ENCODE results near the gene HLCS.

DNA sequence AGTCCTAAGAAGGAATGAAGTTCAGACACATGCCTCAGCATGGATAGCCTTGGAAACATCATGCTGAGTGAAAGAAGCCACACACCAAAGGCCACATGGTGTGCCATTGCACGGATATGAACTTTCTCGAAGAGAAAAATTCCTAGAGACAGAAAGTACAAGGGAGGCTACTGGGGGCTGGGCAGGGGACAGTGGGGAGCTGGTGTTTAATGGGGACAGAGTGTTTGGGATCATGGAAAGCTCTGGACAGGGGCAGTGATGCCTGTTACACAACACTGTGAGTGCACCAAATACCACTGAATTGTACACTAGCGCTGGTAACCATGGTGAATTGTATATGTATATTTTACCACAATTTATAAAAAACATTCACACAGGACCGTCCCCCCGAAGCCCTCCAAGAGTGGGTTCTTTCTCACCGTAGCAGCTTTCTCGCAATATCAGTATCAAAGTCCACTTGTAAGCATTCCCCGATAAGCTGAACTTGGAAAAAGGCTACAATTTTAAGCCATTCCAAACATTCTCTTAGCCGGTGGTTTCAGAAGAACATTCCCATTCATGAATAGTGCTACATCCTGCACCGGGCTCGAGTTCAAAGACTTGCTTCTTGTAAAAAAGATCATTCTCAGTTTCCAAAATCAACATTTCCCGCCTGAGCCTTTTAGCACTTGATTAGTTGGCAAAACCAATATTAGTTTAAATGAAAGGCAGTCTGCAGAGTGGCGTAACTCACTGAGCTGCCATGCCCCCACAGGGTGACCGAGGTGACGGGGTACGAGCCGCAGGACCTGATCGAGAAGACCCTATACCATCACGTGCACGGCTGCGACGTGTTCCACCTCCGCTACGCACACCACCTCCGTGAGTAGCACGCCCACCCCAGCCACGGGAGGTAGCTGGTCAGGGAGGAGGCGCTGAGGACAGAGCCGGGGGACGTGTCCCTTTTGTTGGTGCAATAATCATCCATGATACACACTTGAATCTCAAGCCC lies 235.9 kb downstream of the HLCS start:
- TF ChIP-seq, protein P1, sequence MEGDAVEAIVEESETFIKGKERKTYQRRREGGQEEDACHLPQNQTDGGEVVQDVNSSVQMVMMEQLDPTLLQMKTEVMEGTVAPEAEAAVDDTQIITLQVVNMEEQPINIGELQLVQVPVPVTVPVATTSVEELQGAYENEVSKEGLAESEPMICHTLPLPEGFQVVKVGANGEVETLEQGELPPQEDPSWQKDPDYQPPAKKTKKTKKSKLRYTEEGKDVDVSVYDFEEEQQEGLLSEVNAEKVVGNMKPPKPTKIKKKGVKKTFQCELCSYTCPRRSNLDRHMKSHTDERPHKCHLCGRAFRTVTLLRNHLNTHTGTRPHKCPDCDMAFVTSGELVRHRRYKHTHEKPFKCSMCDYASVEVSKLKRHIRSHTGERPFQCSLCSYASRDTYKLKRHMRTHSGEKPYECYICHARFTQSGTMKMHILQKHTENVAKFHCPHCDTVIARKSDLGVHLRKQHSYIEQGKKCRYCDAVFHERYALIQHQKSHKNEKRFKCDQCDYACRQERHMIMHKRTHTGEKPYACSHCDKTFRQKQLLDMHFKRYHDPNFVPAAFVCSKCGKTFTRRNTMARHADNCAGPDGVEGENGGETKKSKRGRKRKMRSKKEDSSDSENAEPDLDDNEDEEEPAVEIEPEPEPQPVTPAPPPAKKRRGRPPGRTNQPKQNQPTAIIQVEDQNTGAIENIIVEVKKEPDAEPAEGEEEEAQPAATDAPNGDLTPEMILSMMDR (IDR thresholded peaks at IDR 0.05; ENCODE audit: low read length) = no peak
- TF ChIP-seq EZH2phosphoT487 (IDR thresholded peaks at IDR 0.05; ENCODE audit: low read length) (no peak), EZH2 (optimal IDR thresholded peaks at IDR 0.05; ENCODE audit: low read depth, low read length) (no peak)
